ENCODE results near the gene LRFN5.

DNA sequence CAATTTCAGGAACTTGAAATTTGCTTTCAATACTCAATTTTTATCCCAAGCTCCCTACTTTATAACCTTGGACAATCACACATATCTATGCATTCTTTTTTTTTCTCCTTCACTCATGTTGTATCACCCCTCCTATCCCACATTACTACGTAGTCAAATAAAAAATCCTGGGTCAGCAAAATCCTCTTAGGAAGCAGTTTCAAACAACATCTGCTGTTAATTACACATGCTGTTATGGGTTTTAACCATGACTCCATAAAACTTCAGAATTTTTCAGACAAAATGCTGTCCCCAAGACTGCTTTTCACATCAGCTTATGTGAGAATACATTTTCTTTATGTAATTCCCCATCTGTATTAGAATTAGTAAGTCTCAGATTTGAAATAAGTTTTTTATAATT lies 61.7 kb downstream of the LRFN5 start:
- TF ChIP-seq CTCF (IDR thresholded peaks at IDR 0.05) (no peak), POLR2A (IDR thresholded peaks at IDR 0.05) (no peak), POLR2AphosphoS5 (IDR thresholded peaks at IDR 0.05) (no peak)

Measured in prostate gland (tissue), 2 donors.